Measurements from ENCODE around the gene FYTTD1. TPM values are rescaled to one million over a fixed set of nuclear protein-coding genes. Genes with fewer than 3 reads are reported as not detected.

The FYTTD1 gene
- total RNA-seq, 3 donors from 2014 or later, result 25.1 to 67.2 (median 30.6) TPM

DNA sequence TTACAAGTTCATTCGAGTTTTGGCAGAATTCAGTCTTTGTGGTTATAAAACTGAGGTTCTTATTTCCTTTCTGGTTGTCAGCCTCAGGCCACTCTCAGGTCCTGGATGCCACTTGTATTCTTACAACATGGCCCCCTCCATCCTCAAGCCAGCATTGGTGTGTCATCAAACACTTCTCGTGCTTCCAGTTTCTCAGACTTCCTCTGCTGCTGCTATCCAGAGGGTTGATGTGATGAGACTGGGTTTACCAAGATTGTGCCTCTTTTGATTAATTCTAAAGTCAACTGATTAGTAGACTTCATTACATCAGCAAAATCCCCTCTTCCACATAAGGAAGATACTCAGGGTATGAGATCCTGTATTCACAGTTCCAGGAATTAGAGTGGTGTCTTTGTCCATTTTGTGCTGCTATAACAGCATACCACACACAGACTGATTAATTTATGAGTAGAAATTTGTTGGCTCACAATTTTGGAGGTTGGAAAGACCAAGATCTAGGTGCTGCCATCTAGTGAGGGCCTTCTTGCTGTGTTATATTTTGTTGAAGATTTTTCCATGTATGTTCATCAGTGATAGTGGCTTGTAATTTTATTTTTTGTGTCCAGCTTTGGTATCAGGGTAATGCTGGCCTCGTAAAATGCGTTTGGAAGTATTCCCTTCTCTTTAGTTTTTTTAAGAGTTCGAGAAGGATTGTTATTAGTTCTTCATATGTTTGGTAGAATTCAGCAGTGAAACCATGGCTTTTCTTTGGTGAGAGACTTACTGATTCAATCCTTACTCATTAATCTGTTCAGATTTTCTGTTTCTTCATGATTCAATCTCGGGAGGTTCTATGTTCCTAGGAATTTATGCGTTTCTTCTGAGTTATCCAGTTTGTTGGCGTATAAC, 52.5 kb downstream of the FYTTD1 start:
- intact Hi-C loops (cut with DNase I, micrococcal nuclease), result no loop called here
- no peaks in the 10 kb centered on the region for H3K9me3 ChIP-seq
- ATAC-seq, result peak; percentile 44

DNA sequence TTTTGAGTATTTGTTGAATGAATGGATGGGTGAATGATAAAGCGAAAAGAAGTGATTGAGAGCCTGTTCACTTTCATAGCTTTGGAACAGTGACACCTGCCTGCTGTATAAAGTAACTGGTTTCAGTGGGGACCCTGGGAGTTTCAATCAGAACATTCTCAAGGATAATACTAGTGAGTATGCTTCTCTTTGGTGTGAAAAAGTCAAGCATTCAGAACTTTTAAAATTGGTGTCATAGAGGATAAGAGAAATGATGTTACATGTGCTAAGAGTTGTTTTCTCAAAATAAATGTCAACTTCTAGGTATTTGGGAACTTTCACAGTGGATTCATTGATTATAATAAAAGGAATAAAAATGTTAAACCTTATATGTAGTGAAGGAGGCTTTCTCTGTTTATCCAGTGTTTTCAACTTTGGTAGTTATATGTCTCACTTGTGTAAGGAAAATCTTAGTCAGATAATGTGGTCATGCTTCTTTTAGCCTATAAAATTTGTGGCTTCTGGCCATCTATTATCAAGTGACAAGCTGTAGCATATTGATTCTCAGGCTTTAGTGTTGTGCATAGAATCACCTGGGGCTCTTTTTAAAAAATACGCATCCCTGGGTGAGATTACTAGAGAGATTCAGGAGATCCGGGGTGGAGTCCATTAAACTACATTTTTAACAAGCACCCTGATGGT, 53.2 kb downstream of the FYTTD1 start:
- Histone ChIP-seq H3K4me3 (no peak overlapping the region), H3K4me1 (ENCODE audit: low read depth) (peaks cover 3% of the 10 kb centered on the region), H3K36me3 (ENCODE audit: low read depth) (no peaks in the 10 kb centered on the region), H3K9me3 (no peaks in the 10 kb centered on the region)
- intact Hi-C loops (cut with DNase I, micrococcal nuclease), result no loop called here
- ATAC-seq (no peak), DNase-seq (no peak)
- TF ChIP-seq, protein P1, sequence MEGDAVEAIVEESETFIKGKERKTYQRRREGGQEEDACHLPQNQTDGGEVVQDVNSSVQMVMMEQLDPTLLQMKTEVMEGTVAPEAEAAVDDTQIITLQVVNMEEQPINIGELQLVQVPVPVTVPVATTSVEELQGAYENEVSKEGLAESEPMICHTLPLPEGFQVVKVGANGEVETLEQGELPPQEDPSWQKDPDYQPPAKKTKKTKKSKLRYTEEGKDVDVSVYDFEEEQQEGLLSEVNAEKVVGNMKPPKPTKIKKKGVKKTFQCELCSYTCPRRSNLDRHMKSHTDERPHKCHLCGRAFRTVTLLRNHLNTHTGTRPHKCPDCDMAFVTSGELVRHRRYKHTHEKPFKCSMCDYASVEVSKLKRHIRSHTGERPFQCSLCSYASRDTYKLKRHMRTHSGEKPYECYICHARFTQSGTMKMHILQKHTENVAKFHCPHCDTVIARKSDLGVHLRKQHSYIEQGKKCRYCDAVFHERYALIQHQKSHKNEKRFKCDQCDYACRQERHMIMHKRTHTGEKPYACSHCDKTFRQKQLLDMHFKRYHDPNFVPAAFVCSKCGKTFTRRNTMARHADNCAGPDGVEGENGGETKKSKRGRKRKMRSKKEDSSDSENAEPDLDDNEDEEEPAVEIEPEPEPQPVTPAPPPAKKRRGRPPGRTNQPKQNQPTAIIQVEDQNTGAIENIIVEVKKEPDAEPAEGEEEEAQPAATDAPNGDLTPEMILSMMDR (IDR thresholded peaks at IDR 0.05), result no peak

More for the DNA sequence above, 52.5 kb downstream of the FYTTD1 start:
- Histone ChIP-seq H3K4me3 (no peak overlapping the region), H3K4me1 (ENCODE audit: low read depth) (peaks cover 3% of the 10 kb centered on the region), H3K36me3 (ENCODE audit: low read depth) (no peaks in the 10 kb centered on the region)
- DNase-seq, result peak in 1 of 3 donors; percentile 36
- TF ChIP-seq, protein P1 (IDR thresholded peaks at IDR 0.05), result peak; percentile 7

DNA sequence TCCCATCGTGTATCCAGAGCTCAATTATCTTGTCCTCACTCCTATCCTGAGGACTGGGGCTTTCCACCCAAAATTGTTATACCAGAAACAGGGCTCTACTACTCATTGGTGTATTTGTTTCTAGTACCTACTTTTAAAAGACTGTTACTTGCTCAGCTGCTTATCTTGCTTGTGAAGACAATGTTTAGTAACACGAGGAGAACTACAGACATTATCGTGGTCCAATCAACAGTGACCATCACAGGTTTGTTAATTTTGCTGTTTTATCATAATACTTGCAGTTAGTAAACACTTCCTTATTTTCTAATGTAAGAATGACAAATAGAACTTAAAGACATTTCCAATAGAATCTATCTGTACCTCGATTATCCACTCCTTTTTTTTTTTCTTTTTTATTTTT, 54.8 kb downstream of the FYTTD1 start:
- no peaks in the 10 kb centered on the region for H3K36me3 ChIP-seq (ENCODE audit: low read depth)
- TF ChIP-seq, protein P1 (IDR thresholded peaks at IDR 0.05), result no peak
- DNase-seq (no peak), ATAC-seq (no peak)
- no peaks in the 10 kb centered on the region for H3K9me3 ChIP-seq
- intact Hi-C loops (cut with DNase I, micrococcal nuclease), result no loop called here
- H3K4me1 ChIP-seq (ENCODE audit: low read depth), result peaks cover 6% of the 10 kb centered on the region
- no peak overlapping the region for H3K4me3 ChIP-seq

DNA sequence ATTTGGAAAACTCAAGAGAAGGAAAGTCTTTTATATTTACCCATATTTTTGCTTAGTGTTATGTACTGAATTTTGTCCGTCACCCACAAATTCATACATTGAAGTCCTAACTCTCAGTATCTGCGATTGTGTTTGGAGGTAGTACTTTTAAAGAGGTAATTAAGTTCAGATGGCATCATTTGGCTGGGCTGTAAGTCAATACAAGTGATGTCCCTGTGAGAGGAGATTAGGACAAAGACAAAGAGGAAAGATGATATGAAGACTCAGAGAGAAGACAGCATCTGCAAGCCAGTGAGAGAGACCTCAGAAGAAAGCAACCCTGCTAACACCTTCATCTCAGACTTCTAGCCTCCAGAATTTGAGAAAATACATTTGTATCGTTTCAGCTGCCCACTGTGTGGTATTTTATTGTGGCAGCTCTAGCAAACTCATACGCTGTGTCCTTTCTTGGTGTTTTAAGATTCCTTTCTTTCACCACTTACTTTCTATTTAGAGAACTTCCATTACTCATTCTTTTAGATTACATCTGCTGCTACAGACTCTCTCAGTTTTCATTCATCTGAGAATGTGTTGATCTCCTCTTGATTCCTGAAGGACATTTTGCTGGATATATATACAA, 58.4 kb downstream of the FYTTD1 start:
- DNase-seq, result no peak
- Histone ChIP-seq H3K4me3 (no peak overlapping the region), H3K9me3 (no peaks in the 10 kb centered on the region), H3K36me3 (ENCODE audit: low read depth) (no peaks in the 10 kb centered on the region), H3K4me1 (ENCODE audit: low read depth) (peaks cover 3% of the 10 kb centered on the region)
- TF ChIP-seq, protein P1 (IDR thresholded peaks at IDR 0.05), result no peak
- ATAC-seq, result no peak
- intact Hi-C loops (cut with DNase I, micrococcal nuclease), result no loop called here

DNA sequence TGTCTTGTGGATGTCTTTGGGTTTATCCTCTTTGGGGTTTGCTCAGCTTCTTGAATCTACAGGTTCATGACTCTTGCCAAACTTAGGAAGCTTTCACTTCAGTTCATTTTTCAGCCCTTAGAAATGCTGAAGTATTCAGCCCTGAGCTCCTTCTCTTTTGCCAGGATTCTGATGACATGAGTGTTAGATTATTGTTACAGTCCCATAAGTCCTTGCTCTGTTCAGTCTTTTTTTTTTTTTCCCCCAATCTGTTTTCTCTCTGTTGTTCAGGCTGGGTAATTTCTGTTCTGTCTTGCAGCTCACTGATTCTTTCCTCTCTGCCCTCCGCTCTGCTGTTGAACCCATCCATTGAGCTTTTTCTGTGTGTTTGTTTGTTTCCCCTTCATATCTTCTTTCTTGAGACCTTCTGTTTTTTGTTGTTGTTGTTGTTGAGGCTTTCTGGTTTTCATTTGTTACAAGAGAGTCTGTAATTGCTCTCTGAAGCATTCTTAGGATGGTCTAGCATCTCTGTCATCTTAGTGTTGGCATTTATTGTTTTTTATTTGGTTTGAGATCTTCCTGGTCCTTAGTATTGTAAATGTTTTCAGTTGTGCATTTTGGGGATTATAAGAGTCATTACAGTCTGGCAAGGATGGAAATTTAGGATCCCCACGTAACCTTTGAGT, 59.8 kb downstream of the FYTTD1 start:
- H3K36me3 ChIP-seq (ENCODE audit: low read depth), result no peaks in the 10 kb centered on the region
- no peak for DNase-seq
- H3K9me3 ChIP-seq, result no peaks in the 10 kb centered on the region
- TF ChIP-seq, protein P1 (IDR thresholded peaks at IDR 0.05), result no peak
- H3K4me3 ChIP-seq, result no peak overlapping the region
- ATAC-seq, result peak; percentile 14
- intact Hi-C loops (cut with DNase I, micrococcal nuclease), result no loop called here
- peaks cover 3% of the 10 kb centered on the region for H3K4me1 ChIP-seq (ENCODE audit: low read depth)

All from mucosa of descending colon (tissue), 3 donors.